Testis (tissue), 2 donors: ENCODE results near the gene IRX3.

Source experiments
- CTCF ChIP-seq, 3 experiments: fragments of 450-650 bp in 2 of 3; fragments of 200-600 bp in 1 of 3; sonication (generic) in 1 of 3; IDR thresholded peaks; one replicate each; pipeline ENCODE4 v1.5.1; 2016 to 2019; ENCODE audit warnings: antibody characterized with exemption in 3 of 3, mild to moderate bottlenecking in 2 of 3, moderate library complexity in 1 of 3
- POLR2A ChIP-seq: fragments of 450-650 bp; IDR thresholded peaks from one replicate; pipeline ENCODE4 v1.6.1; 2017; ENCODE audit warnings: antibody characterized with exemption, mild to moderate bottlenecking, moderate library complexity

GRCh38 chr16:54282202-54282927, 4.2 kb downstream of the IRX3 start:
- TF ChIP-seq CTCF (IDR thresholded peaks at IDR 0.05) (peak; percentile 5 to 68 (median 20)), POLR2A (no peak)
